K562 (cell line): ENCODE data around the gene RPL21. TPM values are rescaled to one million over a fixed set of nuclear protein-coding genes. Genes with fewer than 3 reads are reported as not detected.

Experiments used
- REST ChIP-seq, 2 experiments: fragments of 450-650 bp; formaldehyde crosslinking in 1 of 2; IDR thresholded peaks; 2 replicates each; pipeline versions ENCODE4 v1.4.0 to v1.6.1; 2014 to 2020; ENCODE audit warnings: mild to moderate bottlenecking in 2 of 2, borderline replicate concordance in 1 of 2, low read depth in 1 of 2
- ZNF384 ChIP-seq: IDR thresholded peaks from 2 replicates; pipeline ENCODE4 v1.6.1; 2012; ENCODE audit warnings: low read depth, low read length, improper control_type of control experiment
- ZNF696 ChIP-seq: fragments of 250-450 bp; sonication (Bioruptor Pico); conservative IDR thresholded peaks from 2 replicates; pipeline ENCODE4 v1.4.0; 2020; ENCODE audit warnings: mild to moderate bottlenecking, moderate library complexity
- polyA plus RNA-seq, 8 experiments: library from polyadenylated mRNA; depleted of rRNA in 4 of 8; stranded (reverse) in 5 of 8; unstranded in 3 of 8; fragments of >200 nt; fragmentation: Nextera tagmentation in 2 of 8; fragmentation: Illumina TruSeq in 1 of 8; extraction: Ambion mirVana in 2 of 8; extraction: Trizol in 1 of 8; gene quantifications; 2 replicates each; pipeline versions ENCODE4 v1.2.1 to v1.2.3, GENCODE V29; 2011 to 2014; ENCODE audit warnings: inconsistent platforms in 1 of 8, missing spikeins in 1 of 8
- total RNA-seq, 7 experiments: library from RNA; depleted of rRNA in 6 of 7; stranded (reverse); fragments of >200 nt in 6 of 7; fragmentation: Illumina TruSeq in 2 of 7; extraction: Trizol in 2 of 7; gene quantifications; 2 replicates each; pipeline versions ENCODE4 v1.2.1 to v1.2.3, GENCODE V29; 2011 to 2021; ENCODE audit warnings: low replicate concordance in 1 of 7
- TF ChIP-seq, protein P1 (sequence below): sonication (generic); formaldehyde crosslinking; IDR thresholded peaks from 2 replicates; pipeline ENCODE4 v1.9.0; 2022; ENCODE audit warnings: mild to moderate bottlenecking, missing genetic modification reagents

The RPL21 gene
- total and polyA plus RNA-seq, 9 of the 15 experiments (the other 6 are each of a cell fraction or from before 2014, with no cell fraction given) = 622 to 4,203 (median 1,676) TPM

- TF ChIP-seq REST (IDR thresholded peaks at IDR 0.05; ENCODE audit: borderline replicate concordance) (peak; percentile 41), REST (CRISPR knock-in tag; IDR thresholded peaks at IDR 0.05; ENCODE audit: low read depth) (no peak), ZNF384 (no peak), ZNF696 (no peak)
- TF ChIP-seq, protein P1, sequence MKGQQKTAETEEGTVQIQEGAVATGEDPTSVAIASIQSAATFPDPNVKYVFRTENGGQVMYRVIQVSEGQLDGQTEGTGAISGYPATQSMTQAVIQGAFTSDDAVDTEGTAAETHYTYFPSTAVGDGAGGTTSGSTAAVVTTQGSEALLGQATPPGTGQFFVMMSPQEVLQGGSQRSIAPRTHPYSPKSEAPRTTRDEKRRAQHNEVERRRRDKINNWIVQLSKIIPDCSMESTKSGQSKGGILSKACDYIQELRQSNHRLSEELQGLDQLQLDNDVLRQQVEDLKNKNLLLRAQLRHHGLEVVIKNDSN (CRISPR knock-in tag) = no peak
These were observed 48.2 kb upstream of the RPL21 start (continued) for GRCh38 chr13:27203186-27203585.
